Activated CD8-positive, alpha-beta memory T cell treated with anti-CD3 and anti-CD28 coated beads for 1 hour (primary cell): ENCODE data around the gene LMTK2.
A peak's percentile ranks its signal among the peaks of the same experiment; 100 is the strongest.

Source experiments
- DNase-seq, 2 donors: peaks; one replicate each; pipeline ENCODE4 v3.0.0-alpha.2; 2020; ENCODE audit warnings: low read depth in 1 of 2; ENCODE audit errors: extremely low read depth in 1 of 2

Gene LMTK2

GRCh38 chr7:98231493-98232262 lies 125.0 kb downstream of the LMTK2 start:
- DNase-seq: no peak

- DNase-seq: no peak
Measured at GRCh38 chr7:98232263-98232585, 125.6 kb downstream of the LMTK2 start.

GRCh38 chr7:98232799-98233198 lies 126.1 kb downstream of the LMTK2 start:
- DNase-seq: no peak

- no peak for DNase-seq
Measured at GRCh38 chr7:98233219-98234070, 126.8 kb downstream of the LMTK2 start.

GRCh38 chr7:98234429-98235147 lies 127.9 kb downstream of the LMTK2 start:
- no peak for DNase-seq

- no peak for DNase-seq
Measured at GRCh38 chr7:98235901-98236300, 129.2 kb downstream of the LMTK2 start.

GRCh38 chr7:98236355-98237185 lies 129.9 kb downstream of the LMTK2 start:
- DNase-seq: no peak

- no peak for DNase-seq
Measured at GRCh38 chr7:98238076-98238475, 131.4 kb downstream of the LMTK2 start.

GRCh38 chr7:98238976-98239375 lies 132.3 kb downstream of the LMTK2 start:
- no peak for DNase-seq

- no peak for DNase-seq
Measured at GRCh38 chr7:98240961-98241673, 134.5 kb downstream of the LMTK2 start.

GRCh38 chr7:98241674-98242241 lies 135.1 kb downstream of the LMTK2 start:
- DNase-seq: no peak

GRCh38 chr7:98242342-98242741 lies 135.7 kb downstream of the LMTK2 start:
- DNase-seq: no peak

GRCh38 chr7:98242934-98243333 lies 136.3 kb downstream of the LMTK2 start:
- no peak for DNase-seq

GRCh38 chr7:98244871-98245270 lies 138.2 kb downstream of the LMTK2 start:
- DNase-seq: no peak

- no peak for DNase-seq
Measured at GRCh38 chr7:98248156-98248555, 141.5 kb downstream of the LMTK2 start.

- no peak for DNase-seq
Measured at GRCh38 chr7:98249106-98249505, 142.4 kb downstream of the LMTK2 start.

- no peak for DNase-seq
Measured at GRCh38 chr7:98250789-98251188, 144.1 kb downstream of the LMTK2 start.

- DNase-seq: peak in 1 of 2 donors; percentile 10
Measured at GRCh38 chr7:98251231-98251600, 144.6 kb downstream of the LMTK2 start.

GRCh38 chr7:98251601-98252424 lies 145.2 kb downstream of the LMTK2 start, which contains the start of gene TECPR1:
Gene TECPR1 (minus strand): TSS chr7:98252232. CDS start chr7:98246146, 6,086 bp downstream.
- peak; percentile 52 to 78 for DNase-seq
